Measurements from ENCODE around the gene NECAB3.

Gene NECAB3

DNA sequence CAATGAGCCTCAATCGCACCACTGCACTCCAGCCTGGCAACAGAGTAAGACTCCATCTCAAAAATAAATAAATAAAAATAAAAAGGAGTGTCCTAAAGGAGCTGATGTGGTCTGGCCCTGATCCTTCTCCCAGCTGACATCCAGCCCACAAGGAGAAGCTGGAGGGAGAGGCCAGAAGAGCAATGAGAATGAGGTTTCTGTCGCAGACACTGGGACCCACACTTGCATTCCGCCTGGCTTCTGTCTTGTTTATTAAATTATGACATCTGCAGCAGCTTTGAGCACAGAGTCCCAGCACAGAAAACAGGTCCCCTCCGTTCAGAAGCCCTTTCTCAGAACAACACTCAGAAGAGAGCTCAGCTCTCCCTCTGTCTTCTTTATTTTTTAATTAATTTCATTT is 22.2 kb upstream of the NECAB3 start:
- no peak for FAIRE-seq

GRCh38 chr20:33694639-33695012 is 20.4 kb upstream of the NECAB3 start:
- FAIRE-seq, result no peak

GRCh38 chr20:33693741-33694638 is 19.8 kb upstream of the NECAB3 start:
- FAIRE-seq, result no peak

GRCh38 chr20:33693289-33693688 is 19.1 kb upstream of the NECAB3 start:
- FAIRE-seq, result no peak

DNA sequence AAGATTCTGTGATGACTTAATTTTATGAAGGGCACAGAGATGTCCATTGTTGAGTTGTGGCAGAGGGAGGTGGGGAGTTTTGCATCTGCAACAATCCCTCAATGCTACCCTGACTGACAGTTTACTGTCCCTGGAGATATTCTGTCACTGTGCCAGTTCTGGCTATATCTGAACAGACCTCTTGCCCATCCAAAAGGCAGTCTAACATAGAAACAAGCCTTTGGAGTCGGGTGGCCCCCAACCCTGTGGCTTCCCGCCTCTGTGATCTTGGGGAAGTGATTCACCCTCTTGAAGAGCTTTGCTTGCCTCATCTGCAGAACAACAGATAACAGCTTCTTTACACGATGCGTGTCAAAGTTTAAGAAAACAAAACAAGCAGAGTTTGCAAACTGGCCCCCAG is 15.7 kb upstream of the NECAB3 start:
- no peak for FAIRE-seq

GRCh38 chr20:33689493-33689892 is 15.3 kb upstream of the NECAB3 start:
- no peak for FAIRE-seq

DNA sequence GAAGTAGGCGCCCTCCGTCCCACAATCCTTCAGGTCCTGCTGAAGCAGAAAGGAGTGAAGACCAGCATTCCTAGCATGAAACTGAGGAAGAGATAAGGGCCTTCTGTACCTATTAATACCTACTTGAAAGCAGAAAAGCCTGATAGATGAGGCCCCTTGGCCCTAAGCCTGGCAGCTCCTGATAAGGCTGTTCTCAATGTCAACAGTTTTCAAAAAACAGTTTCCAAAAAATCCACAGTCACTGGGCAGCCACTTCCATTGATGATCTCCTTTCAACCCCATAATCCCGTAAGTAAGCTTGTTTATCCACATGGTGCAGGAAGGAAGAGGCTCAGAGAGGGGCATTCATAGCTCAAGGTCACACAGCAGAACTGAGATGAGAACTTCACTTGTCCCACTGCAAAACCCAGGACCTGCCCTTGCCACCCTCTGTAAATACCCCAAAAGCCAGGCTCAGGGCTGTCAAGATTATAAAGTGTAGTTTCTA is 14.8 kb upstream of the NECAB3 start:
- no peak for FAIRE-seq

- no peak for FAIRE-seq
These were observed 14.0 kb upstream of the NECAB3 start for GRCh38 chr20:33687993-33688937.

DNA sequence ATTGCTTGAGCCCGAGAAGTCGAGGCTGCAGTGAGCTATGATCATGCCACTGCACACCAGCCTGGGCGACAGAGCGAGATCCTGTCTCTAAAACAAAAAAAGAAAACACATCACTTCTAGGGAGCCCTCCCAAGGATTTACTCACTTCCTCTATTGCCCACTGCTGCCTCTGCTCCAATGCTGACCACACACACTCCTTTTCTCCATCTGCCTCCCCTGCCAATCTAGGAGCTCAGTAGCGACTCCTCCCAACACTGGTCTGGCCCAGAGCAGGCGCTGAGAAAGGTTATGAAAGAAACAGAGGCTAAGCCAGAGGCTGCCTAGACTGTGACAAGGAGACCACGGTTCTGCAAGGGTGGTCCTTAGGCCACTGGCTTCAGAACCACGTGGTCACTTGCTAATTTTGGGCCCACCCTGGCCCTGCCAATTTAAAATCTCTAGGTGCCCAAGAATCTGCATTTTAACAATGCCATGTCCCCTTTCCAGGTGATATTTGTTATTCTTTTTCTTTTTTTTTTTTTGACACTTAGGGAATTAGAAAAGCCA is 13.2 kb upstream of the NECAB3 start:
- no peak for FAIRE-seq

DNA sequence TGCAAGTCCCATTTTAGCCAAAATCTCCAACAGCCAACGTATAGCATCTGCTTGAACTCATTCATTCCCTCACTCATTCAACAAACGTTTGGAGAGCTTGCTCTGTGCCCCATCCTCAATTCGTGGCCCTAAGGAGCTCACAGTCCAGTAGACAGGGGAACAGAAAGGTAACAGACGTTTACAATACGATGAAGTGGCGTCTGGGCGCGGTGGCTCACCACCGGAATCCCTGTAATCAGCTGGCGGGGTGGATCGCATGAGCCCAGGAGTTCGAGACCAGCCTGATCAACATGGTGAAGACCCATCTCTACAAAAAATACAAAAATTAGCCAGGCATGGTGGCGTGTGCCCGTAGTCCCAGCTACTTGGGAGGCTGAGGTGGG is 12.7 kb upstream of the NECAB3 start:
- FAIRE-seq, result no peak

GRCh38 chr20:33686100-33686983 is 12.1 kb upstream of the NECAB3 start, which contains the start of gene E2F1:
TSS of gene E2F1 (minus strand) at chr20:33686385. CDS start at chr20:33686264, 121 bp downstream.
- FAIRE-seq, result no peak

DNA sequence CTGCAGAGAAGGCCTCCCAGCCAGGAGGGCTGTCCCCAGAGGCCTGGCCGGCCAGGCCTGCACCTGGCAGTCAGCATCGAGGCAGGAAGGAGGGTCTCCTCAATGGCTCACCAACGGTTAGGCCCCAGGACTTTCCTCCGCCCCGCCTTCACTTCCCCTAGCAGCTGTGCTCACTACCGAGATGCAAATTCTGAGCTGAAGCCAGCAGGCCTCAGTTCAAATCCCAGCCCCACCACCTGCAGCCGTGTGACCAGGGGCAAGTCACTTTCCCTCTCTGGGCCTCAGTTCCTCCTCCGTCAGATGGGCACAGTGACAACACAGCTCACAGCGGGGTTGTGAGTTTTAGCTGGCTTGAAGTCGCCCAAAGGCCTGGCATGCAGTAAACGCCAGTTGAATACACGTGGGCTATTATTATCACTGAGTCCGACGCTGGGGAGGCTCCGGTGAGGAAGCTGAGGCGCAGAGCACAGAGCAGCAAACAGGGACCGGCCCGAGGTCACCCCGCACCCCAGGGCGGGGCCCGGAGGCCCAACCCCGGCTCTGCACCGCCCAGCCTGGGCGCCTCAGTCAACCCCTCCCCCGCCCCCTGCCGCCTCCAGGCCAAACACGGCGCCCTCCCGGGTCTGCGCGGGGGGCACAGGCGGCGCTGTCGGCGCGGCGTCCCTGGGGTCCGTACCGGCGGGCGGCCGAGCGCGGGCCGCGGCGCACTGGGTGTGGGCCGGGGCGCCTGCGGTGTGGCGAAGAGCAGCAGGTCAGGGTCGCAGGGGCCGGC is 11.3 kb upstream of the NECAB3 start:
- no peak for FAIRE-seq

- FAIRE-seq, result no peak
These were observed 10.5 kb upstream of the NECAB3 start for GRCh38 chr20:33684533-33685327.

DNA sequence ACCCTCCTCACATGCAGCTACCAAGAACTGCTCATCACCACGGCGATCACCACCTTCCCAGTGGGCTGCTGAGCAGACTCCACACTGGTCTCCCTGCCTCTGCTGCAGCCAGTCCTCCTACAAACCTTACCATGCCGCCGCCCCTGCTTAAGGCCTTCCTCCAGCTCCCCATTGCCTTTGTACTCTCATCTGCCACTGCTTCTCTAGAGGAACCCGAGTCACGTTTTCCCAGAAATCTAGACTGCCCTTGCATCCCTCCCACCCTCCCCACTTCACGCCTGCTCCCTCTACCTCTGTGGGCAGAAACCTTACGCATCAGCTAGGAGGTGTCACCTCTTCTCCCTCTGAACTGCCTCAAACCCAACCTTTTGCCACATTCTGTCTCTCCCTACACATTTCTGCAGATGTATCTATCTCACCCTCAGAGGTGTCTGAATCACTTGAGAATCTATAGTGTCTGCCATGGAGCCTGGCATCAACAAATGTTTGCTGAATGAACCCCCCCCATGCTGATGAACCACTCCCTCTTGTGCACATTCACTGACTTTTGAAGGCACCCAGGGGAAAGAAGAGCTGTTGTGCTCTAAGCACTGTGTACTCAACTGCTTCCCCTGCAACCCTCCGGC is 7.6 kb upstream of the NECAB3 start:
- no peak for FAIRE-seq

- FAIRE-seq, result no peak
These were observed 7.1 kb upstream of the NECAB3 start for GRCh38 chr20:33681288-33681687.

- no peak for FAIRE-seq
These were observed 6.5 kb upstream of the NECAB3 start for GRCh38 chr20:33680686-33681085.

DNA sequence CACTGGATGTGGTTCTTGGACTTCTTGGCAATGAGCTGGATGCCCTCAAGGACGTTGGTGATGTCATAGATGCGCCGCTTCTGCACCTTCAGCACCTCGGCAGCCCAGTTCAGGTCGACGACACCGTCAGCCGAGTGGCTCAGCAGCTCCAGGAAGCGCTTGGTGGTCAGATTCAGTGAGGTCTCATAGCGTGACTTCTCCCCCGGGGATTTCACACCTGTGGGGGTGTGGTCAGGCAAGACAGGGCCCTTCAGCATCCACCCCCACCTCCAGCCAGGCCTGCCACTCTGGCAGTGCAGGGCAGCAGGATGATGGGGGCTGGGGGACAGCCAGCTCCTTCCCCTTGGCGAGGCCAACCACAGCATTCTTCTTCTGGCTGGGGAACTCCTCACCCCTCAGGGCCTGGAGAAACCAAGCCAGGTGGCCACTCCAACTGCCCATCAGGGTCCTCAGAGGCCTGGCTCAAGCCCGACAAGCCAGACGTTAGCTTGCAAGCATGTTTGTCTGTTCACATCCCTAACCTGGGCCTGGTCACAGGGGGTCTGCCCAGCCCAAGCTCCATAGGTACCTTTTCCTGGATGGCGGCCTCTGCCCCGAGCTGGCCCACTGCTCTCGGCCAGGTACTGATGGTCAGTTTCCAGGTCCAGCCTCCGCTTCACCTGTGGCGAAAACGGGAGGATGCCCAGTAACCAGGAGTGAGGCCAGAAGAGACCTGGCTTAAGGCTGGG is 5.7 kb upstream of the NECAB3 start:
- no peak for FAIRE-seq

DNA sequence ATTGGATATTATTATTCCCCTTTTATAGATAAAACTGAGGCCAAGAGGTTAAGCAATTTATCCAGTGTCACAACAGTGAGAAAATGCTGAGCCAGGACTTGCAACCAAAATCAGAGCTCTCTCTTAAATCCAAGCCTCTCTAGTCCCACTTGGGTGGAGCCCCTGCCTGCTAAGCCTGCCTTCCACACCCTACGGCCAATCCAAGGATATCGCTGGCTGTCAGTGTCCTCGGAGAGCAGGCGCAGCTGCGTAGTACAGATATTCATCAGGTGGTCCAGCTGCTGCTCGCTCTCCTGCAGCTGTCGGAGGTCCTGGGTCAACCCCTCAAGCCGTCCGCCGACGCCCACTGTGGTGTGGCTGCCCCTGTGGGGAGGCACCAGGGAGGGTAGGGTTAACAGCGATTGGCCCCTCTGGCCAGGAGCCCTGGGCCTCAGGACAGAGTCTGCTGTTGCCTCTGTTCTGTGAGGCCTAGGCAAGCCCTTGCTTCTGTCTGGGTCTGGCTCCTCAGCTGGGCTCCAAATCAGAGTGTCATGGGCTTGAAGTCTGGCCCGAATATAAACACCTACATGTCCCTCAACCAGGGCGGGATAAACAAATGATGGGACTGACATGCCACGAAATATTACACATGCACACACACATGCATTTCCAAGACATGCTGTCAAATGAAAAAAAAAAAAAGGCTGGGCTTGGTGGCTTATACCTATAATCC is 3.9 kb upstream of the NECAB3 start:
- no peak for FAIRE-seq

Data from G401.6 (cell line).